Posterior cingulate gyrus (tissue), 11 donors: ENCODE data around the gene NR2F1-AS1.

Experiments used
- DNase-seq, 10 donors: peaks; one replicate each; pipeline versions ENCODE4 v3.0.0 to v3.0.0-alpha.2; 2020 to 2021; ENCODE audit warnings: mixed read lengths in 3 of 10
- intact Hi-C: fragments of 100-400 bp; cut with DNase I; formaldehyde crosslinking; loops from one replicate; pipeline ENCODE4 v1.15.1; 2023

NR2F1-AS1 gene

GRCh38 chr5:93580927-93581445 is at the start of gene NR2F1-AS1:
NR2F1-AS1 (minus strand) TSS chr5:93581219.
- peak in 2 of 10 donors; percentile 86 to 89 for DNase-seq
- intact Hi-C loops: loop anchor here (2.0 to 10.0 kb wide), 3 partner anchors 220 to 896 kb away; no protein-coding TSS in a partner anchor

DNA sequence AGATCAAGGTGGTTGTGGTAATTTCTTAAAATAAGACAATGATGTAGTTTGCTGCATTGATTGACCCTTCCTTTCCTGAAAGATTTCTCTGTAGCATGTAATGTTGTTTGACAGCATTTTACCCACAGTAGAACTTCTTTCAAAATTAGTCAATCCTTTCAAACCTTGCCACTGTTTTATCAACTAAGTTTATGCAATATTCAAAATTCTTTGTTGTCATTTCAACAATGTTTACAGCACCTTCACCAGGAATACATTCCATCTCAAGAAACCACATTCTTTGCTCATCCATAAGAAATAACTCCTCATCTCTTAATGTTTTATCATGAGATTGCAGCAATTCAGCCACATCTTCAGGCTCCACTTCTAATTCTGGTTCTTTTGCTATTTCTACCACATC is 45.8 kb upstream of the NR2F1-AS1 start:
- no peak for DNase-seq
- intact Hi-C loops: no loop called here

DNA sequence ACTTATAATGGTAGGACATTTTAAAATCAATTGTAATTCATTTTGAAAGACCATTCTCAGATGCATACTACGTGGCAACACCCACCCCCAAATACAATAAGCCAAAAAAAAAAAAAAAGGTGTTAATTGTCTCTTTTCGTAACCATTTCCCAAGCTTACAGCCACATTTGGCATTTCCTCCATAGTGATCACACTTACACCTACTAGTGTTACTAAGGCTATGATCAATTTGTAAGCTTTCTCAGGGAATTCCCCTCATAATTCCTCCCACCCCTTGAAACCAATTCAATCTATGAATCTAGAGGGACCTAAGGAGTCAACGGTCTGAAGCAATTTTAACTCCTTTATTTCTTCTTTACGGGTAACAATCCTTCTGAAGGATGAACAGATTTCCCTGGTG is 42.1 kb upstream of the NR2F1-AS1 start:
- intact Hi-C loops: no loop called here

GRCh38 chr5:93622240-93622885 is 41.3 kb upstream of the NR2F1-AS1 start:
- intact Hi-C loops: no loop called here
- DNase-seq: peak in 2 of 10 donors; percentile 21 to 70

More for the DNA sequence above, 42.1 kb upstream of the NR2F1-AS1 start:
- no peak for DNase-seq

DNA sequence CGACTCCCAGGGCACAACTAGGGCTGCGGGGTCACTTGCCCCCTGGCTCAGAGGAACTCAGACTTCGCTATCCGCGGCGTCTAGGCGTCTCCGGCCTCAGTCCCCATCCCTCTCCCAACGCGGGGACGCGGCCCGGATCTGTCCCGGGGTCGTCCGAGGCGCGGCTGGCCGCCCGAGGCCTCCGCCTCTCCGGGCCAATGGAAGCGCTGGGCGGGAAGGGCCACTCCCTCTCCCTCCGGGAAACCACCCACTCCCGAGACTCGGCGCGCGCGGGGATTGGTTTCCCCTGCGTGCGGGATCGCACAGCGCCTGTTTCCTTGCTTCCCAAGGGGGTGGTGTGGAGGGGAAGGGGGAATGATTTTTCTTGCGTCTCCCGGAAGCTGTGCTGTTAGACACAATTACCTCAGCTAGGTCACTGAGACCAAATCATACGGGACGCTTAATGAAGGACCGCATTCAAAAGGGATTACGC is 40.3 kb upstream of the NR2F1-AS1 start:
- peak; percentile 68 to 99 (median 91) for DNase-seq

GRCh38 chr5:93620487-93621326 is 39.7 kb upstream of the NR2F1-AS1 start:
- DNase-seq: peak; percentile 57 to 96 (median 78)
- intact Hi-C loops: loop anchor here (2.0 kb wide), 1 partner anchor 36 kb away; no protein-coding TSS in a partner anchor

More for the DNA sequence above, 40.3 kb upstream of the NR2F1-AS1 start:
- intact Hi-C loops: loop anchor here (2.0 kb wide), 1 partner anchor 37 kb away; no protein-coding TSS in a partner anchor

- no peak for DNase-seq
- intact Hi-C loops: loop anchor here (10.0 kb wide), 1 partner anchor 498 kb away; a partner anchor contains a TSS
Measured at GRCh38 chr5:93616538-93617174, 35.6 kb upstream of the NR2F1-AS1 start.

DNA sequence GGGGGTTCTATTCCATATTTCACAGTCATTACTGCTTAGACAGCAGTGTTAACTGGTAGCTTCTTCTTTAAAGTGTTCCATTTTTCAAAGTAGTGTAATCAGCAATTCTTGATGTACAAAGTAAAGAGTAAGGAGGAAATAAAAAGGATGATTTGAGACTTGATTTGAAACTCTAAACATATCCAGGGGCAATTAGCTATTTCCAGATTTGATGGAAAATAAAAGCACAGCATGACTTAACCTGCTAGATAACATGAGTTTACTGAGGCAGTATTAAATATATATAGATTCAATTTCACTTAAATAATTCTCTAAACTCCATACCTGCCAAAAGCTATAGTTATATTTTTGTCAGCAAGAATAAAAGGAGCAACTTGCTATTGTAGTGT is 31.8 kb upstream of the NR2F1-AS1 start:
- intact Hi-C loops: loop anchor here (10.0 kb wide), 1 partner anchor 502 kb away; a partner anchor contains a TSS
- no peak for DNase-seq

- DNase-seq: peak in 3 of 10 donors; percentile 73 to 86 (median 85)
- intact Hi-C loops: loop anchor here (10.0 kb wide), 1 partner anchor 503 kb away; a partner anchor contains a TSS
Measured at GRCh38 chr5:93611976-93612854, 31.2 kb upstream of the NR2F1-AS1 start.

DNA sequence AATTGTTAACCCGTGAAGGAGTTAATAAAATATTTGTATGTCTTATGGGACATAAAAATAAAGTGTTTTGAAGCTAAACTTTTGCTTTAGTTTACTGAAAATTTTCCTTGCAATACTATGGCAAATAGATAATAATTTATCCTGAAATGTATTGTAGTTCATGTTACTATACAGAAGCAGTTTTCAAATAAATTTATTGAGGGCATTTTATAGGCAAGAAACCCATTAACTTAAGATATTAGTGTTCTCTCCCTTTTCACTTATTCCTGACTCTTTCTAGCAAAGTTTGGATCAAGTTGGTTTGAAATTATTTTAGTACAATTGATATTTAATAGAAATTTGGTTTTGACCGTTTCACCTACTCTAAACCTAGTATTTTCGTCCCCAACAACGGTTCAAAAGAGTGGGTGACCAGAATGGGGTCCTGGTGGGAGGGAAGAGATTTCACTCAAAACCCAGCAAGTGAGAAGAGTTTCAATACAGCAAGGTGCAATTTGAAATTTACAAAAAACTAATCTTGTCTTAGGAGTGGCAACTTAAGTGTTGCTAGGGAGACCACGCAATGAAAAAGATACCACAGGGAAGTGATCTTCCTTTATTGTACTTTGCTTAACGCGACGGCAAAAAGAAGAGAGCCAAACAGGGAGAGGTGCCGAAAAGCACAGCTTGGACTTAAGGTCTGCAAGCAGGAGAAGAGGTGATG is 30.4 kb upstream of the NR2F1-AS1 start:
- intact Hi-C loops: loop anchor here (10.0 kb wide), 1 partner anchor 503 kb away; a partner anchor contains a TSS
- DNase-seq: no peak

GRCh38 chr5:93610581-93611272 is 29.7 kb upstream of the NR2F1-AS1 start:
- DNase-seq: no peak
- intact Hi-C loops: loop anchor here (10.0 kb wide), 1 partner anchor 504 kb away; a partner anchor contains a TSS

DNA sequence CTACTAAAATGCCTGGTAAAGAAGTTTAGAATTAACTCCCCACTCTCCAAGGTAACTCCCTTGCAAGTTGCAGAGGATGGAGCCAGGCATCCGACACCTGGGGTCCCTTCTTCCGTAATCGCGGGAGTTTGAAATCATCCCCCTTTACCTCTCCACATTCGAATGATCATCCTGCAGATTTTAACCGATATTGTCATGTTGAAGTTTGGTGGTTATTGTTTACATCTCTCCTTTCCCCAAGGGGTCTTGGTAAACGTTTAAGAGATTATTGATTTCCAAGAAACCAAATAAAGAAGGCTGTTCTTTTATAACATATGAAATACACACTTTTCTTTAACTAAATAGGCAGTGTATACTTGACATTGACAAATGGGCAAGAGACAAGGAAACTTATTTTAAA is 28.7 kb upstream of the NR2F1-AS1 start:
- intact Hi-C loops: loop anchor here (10.0 kb wide), 1 partner anchor 505 kb away; a partner anchor contains a TSS

DNA sequence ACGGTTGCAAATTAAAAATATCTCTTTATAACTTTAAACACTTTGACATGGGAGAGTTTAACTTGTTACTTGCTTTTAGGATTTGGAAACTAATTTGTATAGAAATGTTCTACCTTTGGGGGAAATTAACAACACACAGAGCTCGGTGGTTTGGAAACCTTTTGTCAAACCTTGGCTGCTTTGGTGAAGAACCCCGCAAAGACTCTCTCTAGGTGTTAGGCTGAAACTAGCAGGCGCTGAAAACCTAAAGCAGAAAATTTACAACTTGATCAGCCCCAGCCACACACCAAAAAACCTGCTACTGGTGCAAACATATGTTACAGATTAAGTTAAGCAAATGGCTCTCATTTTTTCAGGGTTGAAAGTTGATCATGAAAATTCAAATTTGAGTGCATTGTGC is 27.8 kb upstream of the NR2F1-AS1 start:
- intact Hi-C loops: no loop called here
- DNase-seq: no peak

More for the DNA sequence above, 28.7 kb upstream of the NR2F1-AS1 start:
- DNase-seq: no peak

- peak in 1 of 10 donors; percentile 67 for DNase-seq
- intact Hi-C loops: loop anchor here (2.0 kb wide), 1 partner anchor 193 kb away; no protein-coding TSS in a partner anchor
Measured at GRCh38 chr5:93607367-93608258, 26.6 kb upstream of the NR2F1-AS1 start.

DNA sequence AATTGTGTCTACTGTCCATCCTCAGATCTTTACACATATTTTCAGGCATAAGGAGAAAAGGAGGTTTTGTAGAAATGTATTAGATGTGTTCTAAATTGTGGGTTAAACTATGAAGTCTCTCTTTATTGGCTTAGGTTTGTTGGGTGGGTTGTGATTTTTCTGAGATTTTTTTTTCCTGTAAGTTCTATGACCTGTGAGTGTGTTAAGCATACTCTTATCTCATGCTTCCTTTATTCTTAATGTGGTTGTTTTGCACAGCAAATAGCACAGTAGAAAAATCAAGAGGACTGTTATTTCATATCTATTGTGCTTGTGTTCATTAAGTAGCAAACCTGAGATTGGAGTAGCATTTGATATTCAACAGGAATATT is 25.3 kb upstream of the NR2F1-AS1 start:
- no peak for DNase-seq
- intact Hi-C loops: loop anchor here (2.0 kb wide), 1 partner anchor 194 kb away; no protein-coding TSS in a partner anchor

DNA sequence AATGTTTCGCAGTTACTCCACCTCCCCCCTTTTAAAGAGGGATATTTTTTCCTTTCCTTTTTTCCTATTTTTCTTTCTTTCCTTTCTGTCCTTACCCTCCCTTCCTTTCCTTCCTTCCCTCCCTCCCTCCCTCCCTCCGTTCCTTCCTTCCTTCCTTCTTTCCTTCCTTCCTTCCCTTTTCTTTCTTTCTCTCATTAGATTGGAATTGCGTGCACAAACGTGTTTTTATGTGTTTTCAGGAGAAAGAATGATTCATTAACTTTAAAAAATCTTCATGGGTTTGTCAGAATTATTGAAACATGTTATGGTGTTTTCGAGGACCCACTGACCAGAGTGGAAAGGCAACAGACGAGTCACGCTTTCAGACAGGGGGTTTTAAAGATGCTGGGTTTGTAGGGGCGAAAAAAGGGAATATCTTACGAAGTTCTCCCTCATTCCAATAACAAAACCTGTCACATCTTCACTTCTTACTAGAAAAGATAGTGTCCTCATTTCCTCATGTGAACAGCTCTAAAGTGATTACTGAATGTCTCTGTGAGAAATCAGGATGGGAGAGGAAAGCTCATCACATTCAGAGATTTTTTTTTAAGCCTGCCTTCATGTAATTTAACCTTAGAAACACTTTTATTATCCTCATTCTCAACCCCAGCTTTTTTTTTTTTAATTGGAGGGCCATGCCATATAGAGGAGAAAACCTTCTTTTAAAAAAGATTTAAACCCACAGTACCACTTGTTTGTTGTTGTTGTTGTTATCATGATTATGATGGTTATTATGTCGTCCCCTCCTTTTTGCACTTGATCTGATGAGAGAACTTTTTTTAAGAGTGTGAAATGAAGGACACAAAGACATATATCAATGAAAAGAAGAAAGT is 23.9 kb upstream of the NR2F1-AS1 start:
- intact Hi-C loops: loop anchor here (5.0 kb wide), 1 partner anchor 1087 kb away; no protein-coding TSS in a partner anchor
- DNase-seq: no peak
